IMR-90 (cell line): Measurements from ENCODE around the gene TRAF3IP1. TPM values are rescaled to one million over a fixed set of nuclear protein-coding genes. Genes with fewer than 3 reads are reported as not detected.

Experiments used
- ATAC-seq: fragments of 200-7000 bp; cut with Tn5 transposase; 2 replicates; pipeline ENCODE4 v1.9.1; 2020; ENCODE audit warnings: low read depth, mild to moderate bottlenecking, moderate library complexity
- BruUV-seq: library from RNA; stranded (reverse); fragments of 400-500 nt; replicated peaks from 2 replicates; lab custom pipeline; 2021; lab: Mats Ljungman, UMichigan
- CTCF ChIA-PET: fragments of 300-600 bp; formaldehyde crosslinking; extraction: SDS; loops from one replicate; lab custom pipeline; 2021; ENCODE audit warnings: antibody characterized with exemption; lab: Yijun Ruan, JAX
- POLR2A ChIA-PET: fragments of 300-600 bp; sonication (Branson Sonifier 250); formaldehyde crosslinking; loops from one replicate; lab custom pipeline; 2022; ENCODE audit warnings: antibody characterized with exemption; ENCODE audit not compliant: unreplicated experiment; lab: Charles Lee
- DNase-seq: peaks from one replicate; pipeline ENCODE4 v3.0.0; 2013
- H2AFZ ChIP-seq: replicated peaks from 2 replicates; pipeline ENCODE3; 2013; ENCODE audit warnings: low read length, mild to moderate bottlenecking; ENCODE audit not compliant: poor library complexity
- H2AK5ac ChIP-seq: 2 replicates; pipeline ENCODE4 v1.6.1; 2013; ENCODE audit warnings: low read depth, low read length, inconsistent platforms
- H2AK9ac ChIP-seq: replicated peaks from 2 replicates; pipeline ENCODE3; 2013; ENCODE audit warnings: mild to moderate bottlenecking, low read depth, low read length, moderate library complexity; ENCODE audit not compliant: poor library complexity
- H2BK120ac ChIP-seq: 2 replicates; pipeline ENCODE4 v1.6.1; 2013; ENCODE audit warnings: low read depth, low read length, inconsistent platforms
- H2BK15ac ChIP-seq: 3 replicates; pipeline ENCODE4 v1.6.1; 2013; ENCODE audit warnings: low read depth, low read length, inconsistent platforms
- H2BK20ac ChIP-seq: 2 replicates; pipeline ENCODE4 v1.6.1; 2013; ENCODE audit warnings: low read depth, mild to moderate bottlenecking, inconsistent platforms, low read length, moderate library complexity
- H2BK5ac ChIP-seq: 2 replicates; pipeline ENCODE4 v1.6.1; 2013; ENCODE audit warnings: mild to moderate bottlenecking, low read depth, low read length, inconsistent platforms; ENCODE audit not compliant: poor library complexity, severe bottlenecking
- H3K14ac ChIP-seq: replicated peaks from 2 replicates; pipeline ENCODE4 v1.6.1; 2013; ENCODE audit warnings: low read depth, low read length, inconsistent platforms
- H3K18ac ChIP-seq: 2 replicates; pipeline ENCODE4 v1.6.1; 2013; ENCODE audit warnings: low read depth, low read length, control low read depth
- H3K23ac ChIP-seq: 2 replicates; pipeline ENCODE4 v1.6.1; 2013; ENCODE audit warnings: low read depth, low read length, inconsistent platforms
- H3K27ac ChIP-seq: 2 replicates; pipeline ENCODE4 v1.5.1; 2013; ENCODE audit warnings: mild to moderate bottlenecking, control low read depth, low read length; ENCODE audit not compliant: insufficient read depth
- H3K27me3 ChIP-seq: 2 replicates; pipeline ENCODE4 v1.6.1; 2013; ENCODE audit warnings: low read length; ENCODE audit not compliant: control insufficient read depth, insufficient read depth
- H3K36me3 ChIP-seq: 2 replicates; pipeline ENCODE4 v1.6.1; 2013; ENCODE audit warnings: low read length, mixed read lengths; ENCODE audit not compliant: control insufficient read depth, insufficient read depth
- H3K4ac ChIP-seq: 2 replicates; pipeline ENCODE4 v1.6.1; 2013; ENCODE audit warnings: low read depth, low read length, inconsistent platforms
- H3K4me1 ChIP-seq: 2 replicates; pipeline ENCODE4 v1.6.1; 2013; ENCODE audit warnings: low read length, mixed read lengths; ENCODE audit not compliant: control insufficient read depth, insufficient read depth
- H3K4me2 ChIP-seq: 2 replicates; pipeline ENCODE4 v1.6.1; 2013; ENCODE audit warnings: low read depth, mild to moderate bottlenecking, control low read depth, low read length, moderate library complexity
- H3K4me3 ChIP-seq: 2 replicates; pipeline ENCODE4 v1.5.1; 2013; ENCODE audit warnings: low read depth, mild to moderate bottlenecking, control low read depth, low read length, moderate library complexity; ENCODE audit not compliant: insufficient read depth
- H3K56ac ChIP-seq: 2 replicates; pipeline ENCODE4 v1.6.1; 2013; ENCODE audit warnings: low read length, inconsistent platforms; ENCODE audit not compliant: insufficient read depth; ENCODE audit errors: extremely low read depth
- H3K79me1 ChIP-seq, 2 experiments: 2 replicates each; pipeline ENCODE4 v1.6.1; 2013; ENCODE audit warnings: low read length in 2 of 2, inconsistent platforms in 1 of 2, low read depth in 1 of 2
- H3K9ac ChIP-seq: 2 replicates; pipeline ENCODE4 v1.6.1; 2013; ENCODE audit warnings: low read depth, low read length, control low read depth
- H3K9me1 ChIP-seq: 2 replicates; pipeline ENCODE4 v1.6.1; 2013; ENCODE audit warnings: low read length, inconsistent platforms; ENCODE audit not compliant: insufficient read depth
- H3K9me3 ChIP-seq: 2 replicates; pipeline ENCODE4 v1.6.1; 2013; ENCODE audit warnings: low read length; ENCODE audit not compliant: control insufficient read depth, insufficient read depth
- H4K20me1 ChIP-seq: 2 replicates; pipeline ENCODE4 v1.6.1; 2013; ENCODE audit warnings: low read length, inconsistent platforms; ENCODE audit not compliant: insufficient read depth
- H4K5ac ChIP-seq: 2 replicates; pipeline ENCODE4 v1.6.1; 2013; ENCODE audit warnings: mild to moderate bottlenecking, low read depth, low read length, control low read depth
- H4K8ac ChIP-seq, 2 experiments: 2 replicates each; pipeline ENCODE4 v1.6.1; 2013; ENCODE audit warnings: low read depth in 2 of 2, low read length in 2 of 2, control low read depth in 1 of 2, inconsistent platforms in 1 of 2
- H4K91ac ChIP-seq: 2 replicates; pipeline ENCODE4 v1.6.1; 2013; ENCODE audit warnings: low read depth, low read length, inconsistent platforms; ENCODE audit not compliant: insufficient read depth
- BHLHE40 ChIP-seq: fragments of 150-350 bp; IDR thresholded peaks from 2 replicates; pipeline ENCODE4 v1.6.1; 2016; ENCODE audit warnings: mild to moderate bottlenecking, low read depth, low read length
- ELK1 ChIP-seq: fragments of 150-350 bp; IDR thresholded peaks from 2 replicates; pipeline ENCODE4 v1.6.1; 2016; ENCODE audit warnings: low read depth, mild to moderate bottlenecking, low read length, moderate library complexity, borderline replicate concordance
- MAFK ChIP-seq: IDR thresholded peaks from 2 replicates; pipeline ENCODE4 v1.6.1; 2012; ENCODE audit warnings: low read depth, low read length, improper control_type of control experiment
- MXI1 ChIP-seq: IDR thresholded peaks from 2 replicates; pipeline ENCODE4 v1.6.1; 2012; ENCODE audit warnings: low read depth, mild to moderate bottlenecking, low read length, moderate library complexity, borderline replicate concordance
- NFE2L2 ChIP-seq: fragments of 150-350 bp; IDR thresholded peaks from 2 replicates; pipeline ENCODE4 v1.6.1; 2016; ENCODE audit warnings: low read depth, mild to moderate bottlenecking, low read length
- POLR2A ChIP-seq: IDR thresholded peaks from 2 replicates; pipeline ENCODE4 v1.6.1; 2012; ENCODE audit warnings: mild to moderate bottlenecking, low read depth, low read length
- RCOR1 ChIP-seq: IDR thresholded peaks from 2 replicates; pipeline ENCODE4 v1.6.1; 2012; ENCODE audit warnings: mild to moderate bottlenecking, low read length, improper control_type of control experiment; ENCODE audit not compliant: insufficient replicate concordance
- SMC3 ChIP-seq: fragments of 150-350 bp; IDR thresholded peaks from 2 replicates; pipeline ENCODE4 v1.6.1; 2016; ENCODE audit warnings: low read depth, mild to moderate bottlenecking, antibody characterized with exemption, low read length, moderate library complexity
- WGBS, 2 experiments: methylation state at CpG; one replicate each; pipeline versions ENCODE4 v1.1.5 to v1.1.7; 2013; ENCODE audit warnings: missing lambda C conversion rate in 2 of 2; ENCODE audit not compliant: insufficient read length in 1 of 2; ENCODE audit errors: extremely low coverage in 2 of 2; 5-methylcytosine and 5-hydroxymethylcytosine counted together
- dilution Hi-C: fragments of 300-500 bp; cut with HindIII; formaldehyde crosslinking; loops from one replicate; pipeline ENCODE4 v1.14.3; 2018; ENCODE audit warnings: low sequenced_read_pairs; ENCODE audit not compliant: unreplicated experiment
- in situ Hi-C: fragments of 300-500 bp; cut with MboI; formaldehyde crosslinking; loops from 3 replicates; pipeline ENCODE4 v1.14.3; 2019; ENCODE audit warnings: low sequenced_read_pairs, inconsistent platforms, mixed read lengths
- intact Hi-C: fragments of 100-400 bp; cut with micrococcal nuclease; formaldehyde crosslinking; loops from 2 replicates; pipeline ENCODE4 v1.10.0; 2022
- polyA plus RNA-seq, 3 experiments: library from polyadenylated mRNA; depleted of rRNA; stranded (reverse); fragments of >200 nt; gene quantifications; 2 replicates each; pipeline ENCODE4 v1.2.3, GENCODE V29; 2012; ENCODE audit warnings: low replicate concordance in 1 of 3
- total RNA-seq: library from RNA; depleted of rRNA; stranded (reverse); fragments of >200 nt; gene quantifications from 2 replicates; pipeline ENCODE4 v1.2.3, GENCODE V29; 2012
- TF ChIP-seq, protein P1 (sequence below): fragments of 150-350 bp; IDR thresholded peaks from 2 replicates; pipeline ENCODE4 v1.6.1; 2017; ENCODE audit warnings: mild to moderate bottlenecking, antibody characterized with exemption, low read length, low read depth
- TF ChIP-seq, protein P2 (sequence below): conservative IDR thresholded peaks from 2 replicates; pipeline ENCODE4 v1.5.1; 2012; ENCODE audit warnings: mild to moderate bottlenecking, low read depth, low read length, improper control_type of control experiment

Gene TRAF3IP1
- total and polyA plus RNA-seq, 2 of the 4 experiments (the other 2 are of a cell fraction) = 5.9 to 8.3 TPM

DNA sequence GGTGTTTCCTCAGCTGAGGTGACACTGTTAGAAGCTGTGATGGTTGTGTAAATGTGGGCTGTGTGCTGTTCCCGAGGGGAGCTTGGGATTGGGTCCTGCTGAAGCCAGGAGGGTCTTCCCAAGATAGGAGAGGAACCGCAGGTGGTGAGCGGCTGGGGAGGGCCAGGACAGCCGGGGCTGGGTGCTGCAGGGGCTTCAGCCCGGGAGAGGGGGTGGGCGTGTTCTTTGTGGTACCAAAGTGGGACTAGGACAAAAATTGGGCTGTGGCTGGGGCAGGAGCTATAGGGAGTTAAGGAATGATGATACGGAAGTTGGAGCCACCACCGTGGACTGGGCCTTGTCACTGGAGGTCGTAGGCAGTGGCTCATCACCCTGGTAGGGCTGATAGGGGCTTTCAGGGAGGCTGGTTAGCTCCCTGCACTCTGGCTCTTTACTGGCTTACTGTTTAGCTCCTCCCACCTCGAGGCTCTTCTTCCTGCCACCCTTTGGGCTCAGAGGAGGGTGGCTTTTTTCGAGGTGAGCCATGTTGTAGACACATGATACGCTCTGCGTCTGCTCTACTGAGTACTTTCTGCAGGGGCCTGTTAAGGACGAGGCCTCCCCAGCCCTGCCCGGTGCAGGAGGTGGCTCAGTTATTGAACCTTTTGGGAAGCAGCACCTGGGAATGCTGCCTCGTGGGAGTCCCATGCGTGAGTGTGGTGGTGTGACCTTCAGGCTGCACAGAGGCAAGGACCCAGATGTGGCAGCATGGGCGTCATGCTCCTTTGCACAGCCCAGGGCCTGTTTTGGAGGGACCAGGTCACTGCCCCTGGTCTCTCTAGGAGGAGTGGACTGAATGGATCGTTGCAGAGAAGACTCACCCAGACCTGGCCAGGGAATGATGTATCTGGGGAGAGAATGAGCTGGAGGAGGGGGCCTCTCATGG lies 128.0 kb downstream of the TRAF3IP1 start:
- H3K23ac ChIP-seq = no peak overlapping the region
- WGBS, 2 experiments = 98% methylated on average over 7 of the region's 19 CpGs; no CpG with 5 or more reads in 1 of the 2 experiments
- in situ Hi-C loops (no loop called here), intact Hi-C loops (no loop called here), dilution Hi-C loops (no loop called here)
- no peak overlapping the region for H2AK5ac ChIP-seq
- H3K36me3 ChIP-seq = peaks cover 75% of the 10 kb centered on the region
- H4K5ac ChIP-seq = no peak overlapping the region
- CTCF ChIA-PET = interaction anchor here (0.7 kb wide), 1 partner anchor 13 kb away, joined by 3 read pairs; no protein-coding TSS in a partner anchor
- H3K27me3 ChIP-seq = no peaks in the 10 kb centered on the region
- TF ChIP-seq BHLHE40 (no peak), SMC3 (no peak), MAFK (no peak), NFE2L2 (no peak), RCOR1 (no peak), ELK1 (no peak), POLR2A (no peak), MXI1 (no peak)
- TF ChIP-seq, protein P1, sequence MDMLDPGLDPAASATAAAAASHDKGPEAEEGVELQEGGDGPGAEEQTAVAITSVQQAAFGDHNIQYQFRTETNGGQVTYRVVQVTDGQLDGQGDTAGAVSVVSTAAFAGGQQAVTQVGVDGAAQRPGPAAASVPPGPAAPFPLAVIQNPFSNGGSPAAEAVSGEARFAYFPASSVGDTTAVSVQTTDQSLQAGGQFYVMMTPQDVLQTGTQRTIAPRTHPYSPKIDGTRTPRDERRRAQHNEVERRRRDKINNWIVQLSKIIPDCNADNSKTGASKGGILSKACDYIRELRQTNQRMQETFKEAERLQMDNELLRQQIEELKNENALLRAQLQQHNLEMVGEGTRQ = no peak
- TF ChIP-seq, protein P2, sequence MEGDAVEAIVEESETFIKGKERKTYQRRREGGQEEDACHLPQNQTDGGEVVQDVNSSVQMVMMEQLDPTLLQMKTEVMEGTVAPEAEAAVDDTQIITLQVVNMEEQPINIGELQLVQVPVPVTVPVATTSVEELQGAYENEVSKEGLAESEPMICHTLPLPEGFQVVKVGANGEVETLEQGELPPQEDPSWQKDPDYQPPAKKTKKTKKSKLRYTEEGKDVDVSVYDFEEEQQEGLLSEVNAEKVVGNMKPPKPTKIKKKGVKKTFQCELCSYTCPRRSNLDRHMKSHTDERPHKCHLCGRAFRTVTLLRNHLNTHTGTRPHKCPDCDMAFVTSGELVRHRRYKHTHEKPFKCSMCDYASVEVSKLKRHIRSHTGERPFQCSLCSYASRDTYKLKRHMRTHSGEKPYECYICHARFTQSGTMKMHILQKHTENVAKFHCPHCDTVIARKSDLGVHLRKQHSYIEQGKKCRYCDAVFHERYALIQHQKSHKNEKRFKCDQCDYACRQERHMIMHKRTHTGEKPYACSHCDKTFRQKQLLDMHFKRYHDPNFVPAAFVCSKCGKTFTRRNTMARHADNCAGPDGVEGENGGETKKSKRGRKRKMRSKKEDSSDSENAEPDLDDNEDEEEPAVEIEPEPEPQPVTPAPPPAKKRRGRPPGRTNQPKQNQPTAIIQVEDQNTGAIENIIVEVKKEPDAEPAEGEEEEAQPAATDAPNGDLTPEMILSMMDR = no peak
- 0 out of 2 replicates have a peak, but pooled peaks have one; percentile 16 for ATAC-seq
- no peaks in the 10 kb centered on the region for H3K9me3 ChIP-seq
- H3K9ac ChIP-seq = no peak overlapping the region
- no peak overlapping the region for H2BK5ac ChIP-seq
- H3K79me1 ChIP-seq = peaks cover 62 to 80% of the 10 kb centered on the region in 2 experiments
- no peak overlapping the region for H2AFZ ChIP-seq
- H3K4me3 ChIP-seq = no peak overlapping the region
- peaks cover 24% of the 10 kb centered on the region for H4K20me1 ChIP-seq
- H4K91ac ChIP-seq = no peak overlapping the region
- H3K56ac ChIP-seq = no peak overlapping the region
- no peak for DNase-seq
- no peak overlapping the region for H2BK20ac ChIP-seq
- peaks cover 5% of the 10 kb centered on the region for H3K4me1 ChIP-seq
- no peak overlapping the region for H3K18ac ChIP-seq
- no peak overlapping the region for H3K4ac ChIP-seq
- H3K4me2 ChIP-seq = no peak overlapping the region
- H4K8ac ChIP-seq = no peak overlapping the region
- H2AK9ac ChIP-seq = no peak overlapping the region
- no peak overlapping the region for H3K27ac ChIP-seq
- no peak overlapping the region for H2BK120ac ChIP-seq
- H3K9me1 ChIP-seq = 0 out of 2 replicates have a peak, but pooled peaks cover 15% of the 10 kb centered on the region
- BruUV-seq = no TSS peak
- no peak overlapping the region for H2BK15ac ChIP-seq
- H3K14ac ChIP-seq = no peak overlapping the region
- POLR2A ChIA-PET = no interaction called here
